Measurements from ENCODE around the gene TDRD15.

DNA sequence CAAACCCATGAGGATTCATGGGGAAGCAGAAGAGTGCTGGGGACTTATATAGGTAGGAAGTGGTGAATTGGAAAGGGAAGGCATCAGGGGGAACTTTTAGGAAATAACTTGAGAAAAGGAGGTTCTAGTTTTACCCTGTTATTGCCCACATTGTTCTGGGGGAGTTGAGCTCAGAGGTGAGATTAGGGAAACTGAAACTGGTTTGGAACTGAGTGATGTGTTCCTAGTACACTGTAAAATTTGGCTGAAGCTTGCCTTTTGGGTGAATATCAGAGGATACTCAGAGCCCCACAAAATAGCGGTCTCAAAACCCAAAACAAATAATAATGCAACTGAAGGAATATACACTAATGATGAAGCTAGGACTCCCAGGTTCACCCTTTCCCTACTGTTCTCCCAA, 40.3 kb upstream of the TDRD15 start:
- TF ChIP-seq, protein P1, sequence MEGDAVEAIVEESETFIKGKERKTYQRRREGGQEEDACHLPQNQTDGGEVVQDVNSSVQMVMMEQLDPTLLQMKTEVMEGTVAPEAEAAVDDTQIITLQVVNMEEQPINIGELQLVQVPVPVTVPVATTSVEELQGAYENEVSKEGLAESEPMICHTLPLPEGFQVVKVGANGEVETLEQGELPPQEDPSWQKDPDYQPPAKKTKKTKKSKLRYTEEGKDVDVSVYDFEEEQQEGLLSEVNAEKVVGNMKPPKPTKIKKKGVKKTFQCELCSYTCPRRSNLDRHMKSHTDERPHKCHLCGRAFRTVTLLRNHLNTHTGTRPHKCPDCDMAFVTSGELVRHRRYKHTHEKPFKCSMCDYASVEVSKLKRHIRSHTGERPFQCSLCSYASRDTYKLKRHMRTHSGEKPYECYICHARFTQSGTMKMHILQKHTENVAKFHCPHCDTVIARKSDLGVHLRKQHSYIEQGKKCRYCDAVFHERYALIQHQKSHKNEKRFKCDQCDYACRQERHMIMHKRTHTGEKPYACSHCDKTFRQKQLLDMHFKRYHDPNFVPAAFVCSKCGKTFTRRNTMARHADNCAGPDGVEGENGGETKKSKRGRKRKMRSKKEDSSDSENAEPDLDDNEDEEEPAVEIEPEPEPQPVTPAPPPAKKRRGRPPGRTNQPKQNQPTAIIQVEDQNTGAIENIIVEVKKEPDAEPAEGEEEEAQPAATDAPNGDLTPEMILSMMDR (IDR thresholded peaks at IDR 0.05): no peak
- TF ChIP-seq POLR2A (IDR thresholded peaks at IDR 0.05): no peak

All from testis (tissue), 2 donors.